ENCODE results near the gene ZNF740. TPM values are rescaled to one million over a fixed set of nuclear protein-coding genes. Genes with fewer than 3 reads are reported as not detected.
"Not testable (repeated sequence)": the region's sequence is repeated elsewhere in the genome, so short reads cannot be mapped to it uniquely, and the experiment has no call there.

ZNF740 gene
- total and polyA plus RNA-seq, 2 of the 4 experiments (the other 2 are of a cell fraction) = 13.1 to 14.0 TPM

DNA sequence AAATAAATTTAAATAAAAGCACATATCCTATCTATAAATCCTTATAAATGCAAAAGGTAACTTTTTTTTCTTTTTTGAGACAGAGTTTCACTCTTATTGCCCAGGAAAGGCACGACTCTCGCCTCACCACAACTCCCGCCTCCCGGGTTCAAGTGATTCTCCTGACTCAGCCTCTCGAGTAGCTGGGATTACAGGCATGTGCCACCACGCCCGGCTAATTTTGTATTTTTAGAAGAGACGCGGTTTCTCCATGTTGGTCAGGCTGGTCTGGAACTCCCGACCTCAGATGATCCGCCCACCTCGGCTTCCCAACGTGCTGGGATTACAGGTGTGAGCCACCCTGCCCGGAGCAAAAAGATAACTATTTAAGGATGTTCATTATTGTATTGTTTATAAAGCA lies 1.7 kb upstream of the ZNF740 start:
- H2AK9ac ChIP-seq (replicated peaks; ENCODE audit: low read depth, low read length, poor library complexity); H2AK5ac ChIP-seq (ENCODE audit: low read depth, low read length); intact Hi-C loops (cut with micrococcal nuclease); H3K18ac ChIP-seq (ENCODE audit: low read depth, low read length); H3K27me3 ChIP-seq (ENCODE audit: control insufficient read depth, insufficient read depth, low read length); H2AFZ ChIP-seq (replicated peaks; ENCODE audit: low read length, poor library complexity); H3K23ac ChIP-seq (ENCODE audit: low read depth, low read length); H2BK120ac ChIP-seq (ENCODE audit: low read depth, low read length); H3K4me2 ChIP-seq (ENCODE audit: low read depth, low read length); dilution Hi-C loops (cut with HindIII; ENCODE audit: low sequenced_read_pairs, unreplicated experiment); CTCF ChIA-PET; H3K14ac ChIP-seq (replicated peaks; ENCODE audit: low read depth, low read length); BruUV-seq (replicated peaks); H3K4ac ChIP-seq (ENCODE audit: low read depth, low read length); H3K9ac ChIP-seq (ENCODE audit: low read depth, low read length); H3K27ac ChIP-seq (ENCODE audit: insufficient read depth, low read length); ATAC-seq (ENCODE audit: low read depth); in situ Hi-C loops (cut with MboI; ENCODE audit: low sequenced_read_pairs); H3K56ac ChIP-seq (ENCODE audit: extremely low read depth, insufficient read depth, low read length); H2BK15ac ChIP-seq (ENCODE audit: low read depth, low read length); H3K4me3 ChIP-seq (ENCODE audit: insufficient read depth, low read depth, low read length); H2BK5ac ChIP-seq (ENCODE audit: low read depth, low read length, poor library complexity, severe bottlenecking); POLR2A ChIA-PET (ENCODE audit: unreplicated experiment); DNase-seq; H2BK20ac ChIP-seq (ENCODE audit: low read depth, low read length); H3K9me3 ChIP-seq (ENCODE audit: control insufficient read depth, insufficient read depth, low read length); H4K8ac ChIP-seq (ENCODE audit: low read depth in 2 of 2, low read length in 2 of 2); H4K5ac ChIP-seq (ENCODE audit: low read depth, low read length); H4K91ac ChIP-seq (ENCODE audit: insufficient read depth, low read depth, low read length): not testable (repeated sequence)
- WGBS, 2 experiments (ENCODE audit: extremely low coverage in 2 of 2, insufficient read length in 1 of 2) = 100% methylated on average over 10 of the region's 14 CpGs; no CpG with 5 or more reads in 1 of the 2 experiments
- Histone ChIP-seq H3K36me3 (ENCODE audit: control insufficient read depth, insufficient read depth, low read length) (peaks cover 10% of the 10 kb centered on the region), H3K79me1 (ENCODE audit: low read depth in 1 of 2, low read length in 2 of 2) (peaks cover 23 to 52% of the 10 kb centered on the region in 2 experiments), H4K20me1 (ENCODE audit: insufficient read depth, low read length) (peaks cover 12% of the 10 kb centered on the region; the same call in 1 of the 2 replicates), H3K9me1 (ENCODE audit: insufficient read depth, low read length) (peaks cover 14% of the 10 kb centered on the region), H3K4me1 (ENCODE audit: control insufficient read depth, insufficient read depth, low read length) (peaks cover 21% of the 10 kb centered on the region)
